ENCODE data around the gene XIRP1. TPM values are rescaled to one million over a fixed set of nuclear protein-coding genes. Genes with fewer than 3 reads are reported as not detected.

The XIRP1 gene
- total RNA-seq, 2 donors from 2014 or later: not detected

DNA sequence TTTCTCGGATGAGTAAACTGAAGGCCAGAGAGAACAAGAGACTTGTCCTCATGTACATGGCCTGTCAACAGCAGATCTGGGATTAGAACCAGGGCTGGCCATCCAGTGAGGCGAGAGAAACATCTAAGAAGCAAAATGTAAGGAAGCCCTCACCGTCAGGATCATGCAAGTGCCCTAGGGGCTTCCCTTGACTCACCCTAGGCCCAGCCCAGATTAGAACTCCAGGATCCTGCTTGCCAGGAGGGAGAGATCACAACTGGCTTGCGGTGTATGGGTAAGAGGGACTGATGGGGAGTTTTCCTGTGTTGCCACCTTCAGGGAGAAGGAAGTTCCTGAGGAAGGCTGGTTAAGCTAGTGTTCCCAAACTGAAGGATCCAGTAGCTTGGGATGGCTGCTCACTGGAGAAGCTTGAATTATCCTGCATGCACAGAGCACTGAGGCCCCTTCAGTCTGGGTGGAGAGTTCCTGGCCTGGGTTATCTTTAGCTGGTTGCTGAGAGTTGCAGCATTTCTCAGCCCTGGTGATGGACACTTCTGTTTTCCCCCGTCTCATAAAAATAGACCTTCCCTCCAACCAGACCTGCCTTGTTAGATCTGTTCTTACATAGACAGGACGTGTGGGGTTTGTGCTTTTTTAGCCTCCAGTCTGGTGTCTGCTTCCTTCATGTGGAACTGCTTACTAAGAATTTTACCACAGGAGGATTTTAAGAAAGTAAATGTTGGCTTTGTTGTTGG lies 28.2 kb upstream of the XIRP1 start:
- ATAC-seq: no peak
- no peaks in the 10 kb centered on the region for H3K9me3 ChIP-seq (ENCODE audit: control insufficient read depth, low read length, poor library complexity, severe bottlenecking)
- peaks cover 13% of the 10 kb centered on the region for H3K4me1 Mint-ChIP-seq
- H3K27me3 Mint-ChIP-seq: peaks cover 36% of the 10 kb centered on the region
- H3K27ac Mint-ChIP-seq: no peak overlapping the region
- peaks cover 2% of the 10 kb centered on the region for H3K36me3 Mint-ChIP-seq (ENCODE audit: low read depth)
- H3K4me3 Mint-ChIP-seq: peak overlapping the region; percentile 31
- DNase-seq: no peak

GRCh38 chr3:39219702-39220101 lies 27.3 kb upstream of the XIRP1 start:
- H3K36me3 Mint-ChIP-seq (ENCODE audit: low read depth): peaks cover 2% of the 10 kb centered on the region
- ATAC-seq: no peak
- no peaks in the 10 kb centered on the region for H3K9me3 ChIP-seq (ENCODE audit: control insufficient read depth, low read length, poor library complexity, severe bottlenecking)
- H3K4me3 Mint-ChIP-seq: no peak overlapping the region
- H3K4me1 Mint-ChIP-seq: peaks cover 13% of the 10 kb centered on the region
- H3K27ac Mint-ChIP-seq: no peak overlapping the region
- DNase-seq: no peak
- H3K27me3 Mint-ChIP-seq: peaks cover 31% of the 10 kb centered on the region

GRCh38 chr3:39216176-39216790 lies 23.9 kb upstream of the XIRP1 start:
- peaks cover 15% of the 10 kb centered on the region for H3K4me1 Mint-ChIP-seq
- no peak for ATAC-seq
- no peak overlapping the region for H3K4me3 Mint-ChIP-seq
- H3K36me3 Mint-ChIP-seq (ENCODE audit: low read depth): peaks cover 2% of the 10 kb centered on the region
- DNase-seq: no peak
- H3K9me3 ChIP-seq (ENCODE audit: control insufficient read depth, low read length, poor library complexity, severe bottlenecking): no peaks in the 10 kb centered on the region
- H3K27ac Mint-ChIP-seq: no peak overlapping the region
- peaks cover 36% of the 10 kb centered on the region for H3K27me3 Mint-ChIP-seq

GRCh38 chr3:39213613-39214012 lies 21.2 kb upstream of the XIRP1 start:
- DNase-seq: no peak
- H3K4me1 Mint-ChIP-seq: peaks cover 10% of the 10 kb centered on the region
- peaks cover 19% of the 10 kb centered on the region for H3K27me3 Mint-ChIP-seq

DNA sequence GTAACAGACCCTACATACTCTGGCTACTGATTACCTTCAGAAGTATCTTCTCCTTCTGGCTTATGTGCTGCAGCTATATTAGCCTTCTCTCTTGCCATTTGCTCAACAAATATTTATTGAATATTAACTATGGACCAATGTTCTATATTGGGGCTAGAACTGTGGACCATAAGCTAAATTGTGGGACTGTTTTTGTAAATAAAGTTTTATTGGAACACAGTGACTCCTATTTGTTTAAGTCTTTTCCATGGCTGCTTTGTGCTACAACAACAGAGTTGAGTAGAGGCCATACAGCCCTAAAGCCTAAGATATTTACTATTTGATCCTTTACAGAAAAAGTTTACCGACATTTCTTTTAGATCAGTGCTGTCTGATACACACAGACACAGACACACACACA lies 20.3 kb upstream of the XIRP1 start:
- ATAC-seq: no peak
- H3K36me3 Mint-ChIP-seq (ENCODE audit: low read depth): peaks cover 2% of the 10 kb centered on the region
- no peak for DNase-seq
- no peak overlapping the region for H3K27ac Mint-ChIP-seq
- H3K4me1 Mint-ChIP-seq: peaks cover 14% of the 10 kb centered on the region
- H3K9me3 ChIP-seq (ENCODE audit: control insufficient read depth, low read length, poor library complexity, severe bottlenecking): no peaks in the 10 kb centered on the region
- peaks cover 13% of the 10 kb centered on the region for H3K27me3 Mint-ChIP-seq
- no peak overlapping the region for H3K4me3 Mint-ChIP-seq

More at GRCh38 chr3:39213613-39214012, 21.2 kb upstream of the XIRP1 start:
- H3K9me3 ChIP-seq (ENCODE audit: control insufficient read depth, low read length, poor library complexity, severe bottlenecking): no peaks in the 10 kb centered on the region
- no peak overlapping the region for H3K27ac Mint-ChIP-seq
- no peak overlapping the region for H3K4me3 Mint-ChIP-seq
- peaks cover 2% of the 10 kb centered on the region for H3K36me3 Mint-ChIP-seq (ENCODE audit: low read depth)
- ATAC-seq: no peak

- no peak overlapping the region for H3K4me3 Mint-ChIP-seq
- H3K36me3 Mint-ChIP-seq (ENCODE audit: low read depth): peaks cover 2% of the 10 kb centered on the region
- no peak for DNase-seq
- H3K27me3 Mint-ChIP-seq: peaks cover 16% of the 10 kb centered on the region
- no peak overlapping the region for H3K27ac Mint-ChIP-seq
- no peaks in the 10 kb centered on the region for H3K9me3 ChIP-seq (ENCODE audit: control insufficient read depth, low read length, poor library complexity, severe bottlenecking)
- H3K4me1 Mint-ChIP-seq: peaks cover 11% of the 10 kb centered on the region
- ATAC-seq: no peak
Observed at GRCh38 chr3:39211332-39212130, 19.1 kb upstream of the XIRP1 start.

GRCh38 chr3:39210078-39210477 lies 17.7 kb upstream of the XIRP1 start:
- Mint-ChIP-seq H3K36me3 (ENCODE audit: low read depth) (no peaks in the 10 kb centered on the region), H3K4me3 (no peak overlapping the region), H3K27ac (peak overlapping the region; percentile 77), H3K4me1 (peaks cover 5% of the 10 kb centered on the region), H3K27me3 (peaks cover 22% of the 10 kb centered on the region)
- ATAC-seq (no peak), DNase-seq (no peak)
- H3K9me3 ChIP-seq (ENCODE audit: control insufficient read depth, low read length, poor library complexity, severe bottlenecking): no peaks in the 10 kb centered on the region

- Mint-ChIP-seq H3K4me1 (peaks cover 5% of the 10 kb centered on the region), H3K27ac (no peak overlapping the region), H3K4me3 (no peak overlapping the region), H3K27me3 (peaks cover 22% of the 10 kb centered on the region), H3K36me3 (ENCODE audit: low read depth) (no peaks in the 10 kb centered on the region)
- ATAC-seq: no peak
- no peaks in the 10 kb centered on the region for H3K9me3 ChIP-seq (ENCODE audit: control insufficient read depth, low read length, poor library complexity, severe bottlenecking)
- DNase-seq: no peak
Observed at GRCh38 chr3:39209329-39209970, 17.1 kb upstream of the XIRP1 start.

DNA sequence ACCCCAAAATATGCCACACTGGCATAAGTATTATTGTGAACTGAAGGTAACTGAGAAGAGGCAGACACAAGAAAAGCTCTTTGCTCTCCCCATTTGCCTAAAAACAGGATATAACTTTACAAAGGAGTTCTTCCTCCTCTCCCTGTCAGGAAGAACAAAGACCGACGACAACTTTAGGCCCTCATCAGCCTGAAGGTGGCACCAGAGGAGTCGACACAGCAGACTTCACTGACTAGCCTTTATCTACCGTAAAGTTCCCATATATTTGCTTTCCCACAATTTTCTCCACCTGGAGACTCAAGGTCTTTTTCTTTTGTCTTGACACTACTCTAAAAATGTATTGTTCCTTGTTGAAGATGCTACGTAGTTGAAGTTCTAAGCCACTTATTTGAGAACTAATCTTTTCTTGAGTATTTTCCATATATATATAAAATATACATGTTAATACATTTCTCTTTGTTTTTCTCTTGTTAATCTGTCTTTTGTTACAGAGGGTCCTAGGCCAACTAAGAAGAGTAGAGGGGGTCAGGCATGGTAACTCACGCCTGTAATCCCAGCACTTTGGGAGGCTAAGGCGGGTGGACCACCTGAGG lies 16.2 kb upstream of the XIRP1 start:
- DNase-seq: no peak
- H3K4me3 Mint-ChIP-seq: no peak overlapping the region

DNA sequence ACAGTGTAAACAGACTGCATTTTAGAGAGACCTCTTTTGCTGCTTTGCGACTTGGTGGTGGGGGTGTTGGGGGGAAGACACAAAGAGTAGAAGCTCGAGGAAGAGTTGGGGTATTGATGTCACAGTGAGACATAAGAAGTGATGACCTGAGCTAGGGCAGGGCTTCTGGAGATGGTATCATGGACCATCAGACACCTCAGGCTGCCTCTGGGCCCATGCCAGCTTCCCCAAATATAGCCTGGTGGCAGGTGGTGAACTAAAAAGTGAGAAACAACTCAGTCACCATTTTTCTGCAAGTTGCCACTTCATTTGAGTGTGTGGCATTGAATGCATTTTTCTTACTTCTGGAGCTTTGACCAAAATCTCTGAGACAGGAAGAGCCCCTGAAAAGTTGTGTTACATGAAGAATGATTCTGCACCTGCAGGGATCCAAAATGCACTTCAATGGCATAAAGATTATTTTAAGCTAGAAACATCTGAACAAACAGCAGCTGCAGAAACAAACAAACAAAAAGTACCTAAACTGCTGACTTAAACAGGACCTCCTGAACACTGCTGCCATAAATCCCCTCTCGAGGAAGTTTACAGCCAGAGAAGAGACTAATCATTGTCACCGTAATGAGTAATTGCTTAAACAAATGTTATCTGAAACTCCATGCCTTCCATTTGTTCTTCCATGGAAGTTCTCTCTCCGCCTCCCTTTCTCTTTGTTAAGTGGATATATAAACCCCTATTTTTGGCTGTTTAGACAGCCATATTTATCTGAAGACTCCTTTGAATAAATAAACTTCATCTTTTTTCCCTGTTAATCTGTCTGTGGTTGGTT lies 15.2 kb upstream of the XIRP1 start:
- Mint-ChIP-seq H3K4me1 (peaks cover 6% of the 10 kb centered on the region), H3K27me3 (peaks cover 27% of the 10 kb centered on the region), H3K4me3 (no peak overlapping the region), H3K36me3 (ENCODE audit: low read depth) (peaks cover 5% of the 10 kb centered on the region), H3K27ac (no peak overlapping the region)
- DNase-seq (no peak), ATAC-seq (no peak)
- no peaks in the 10 kb centered on the region for H3K9me3 ChIP-seq (ENCODE audit: control insufficient read depth, low read length, poor library complexity, severe bottlenecking)

More for the DNA sequence above, 16.2 kb upstream of the XIRP1 start:
- Mint-ChIP-seq H3K4me1 (peaks cover 4% of the 10 kb centered on the region), H3K27ac (no peak overlapping the region), H3K36me3 (ENCODE audit: low read depth) (no peaks in the 10 kb centered on the region), H3K27me3 (peaks cover 20% of the 10 kb centered on the region)
- ATAC-seq: peak; percentile 64
- H3K9me3 ChIP-seq (ENCODE audit: control insufficient read depth, low read length, poor library complexity, severe bottlenecking): no peaks in the 10 kb centered on the region

GRCh38 chr3:39205919-39206516 lies 13.6 kb upstream of the XIRP1 start:
- DNase-seq (no peak), ATAC-seq (no peak)
- Mint-ChIP-seq H3K4me1 (peaks cover 6% of the 10 kb centered on the region), H3K4me3 (no peak overlapping the region), H3K27me3 (peaks cover 40% of the 10 kb centered on the region), H3K27ac (peak overlapping the region; percentile 21), H3K36me3 (ENCODE audit: low read depth) (peaks cover 7% of the 10 kb centered on the region)
- no peaks in the 10 kb centered on the region for H3K9me3 ChIP-seq (ENCODE audit: control insufficient read depth, low read length, poor library complexity, severe bottlenecking)

DNA sequence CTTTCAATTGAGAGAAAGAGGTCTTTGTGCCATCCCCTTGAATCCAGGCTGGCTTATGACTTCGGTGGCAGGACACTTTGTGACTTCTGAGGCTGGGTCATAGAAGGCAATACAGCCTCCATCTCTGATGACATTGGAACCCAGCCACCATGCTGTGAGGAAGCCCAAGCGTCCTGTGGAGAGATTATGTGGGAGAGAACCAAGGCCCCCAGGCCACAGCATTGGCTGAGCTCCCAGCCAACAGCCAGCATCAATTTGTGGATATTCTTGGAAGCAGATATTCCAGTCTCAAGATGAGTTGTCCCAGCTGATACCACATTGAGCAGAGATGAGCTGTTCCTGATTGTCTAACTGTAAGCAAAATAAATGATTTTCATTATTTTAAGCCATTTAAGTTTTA lies 12.7 kb upstream of the XIRP1 start:
- no peaks in the 10 kb centered on the region for H3K9me3 ChIP-seq (ENCODE audit: control insufficient read depth, low read length, poor library complexity, severe bottlenecking)
- Mint-ChIP-seq H3K27ac (no peak overlapping the region), H3K4me1 (peaks cover 6% of the 10 kb centered on the region), H3K27me3 (peaks cover 40% of the 10 kb centered on the region), H3K4me3 (no peak overlapping the region), H3K36me3 (ENCODE audit: low read depth) (peaks cover 9% of the 10 kb centered on the region)
- ATAC-seq: no peak
- DNase-seq: no peak
